Gastrocnemius medialis (tissue), 4 donors: ENCODE measurements around the gene ASB15.

ENCODE experiments used
- CTCF ChIP-seq, 5 experiments: fragments of 450-650 bp in 3 of 5; fragments of 200-600 bp in 2 of 5; sonication (generic) in 2 of 5; IDR thresholded peaks in 4 of 5; conservative IDR thresholded peaks in 1 of 5; 1 replicate in 4 of 5; 2 replicates in 1 of 5; pipeline ENCODE4 v1.5.1; 2016 to 2019; ENCODE audit warnings: antibody characterized with exemption in 5 of 5, mild to moderate bottlenecking in 3 of 5, moderate library complexity in 3 of 5
- POLR2A ChIP-seq, 2 donors: fragments of 450-650 bp; IDR thresholded peaks; one replicate each; pipeline ENCODE4 v1.6.1; 2017; ENCODE audit warnings: antibody characterized with exemption in 2 of 2, mild to moderate bottlenecking in 2 of 2, moderate library complexity in 2 of 2

- TF ChIP-seq CTCF (IDR thresholded peaks at IDR 0.05 in 4 of 5, conservative IDR thresholded peaks at IDR 0.05 in 1 of 5): no peak
- no peak for TF ChIP-seq POLR2A (IDR thresholded peaks at IDR 0.05)
Measured at GRCh38 chr7:123604739-123605138, 3.1 kb downstream of the ASB15 start.
